HG03039 (cell line): ENCODE measurements around the gene WNK2.
"Not testable (repeated sequence)": the region's sequence is repeated elsewhere in the genome, so short reads cannot be mapped to it uniquely, and the experiment has no call there.

Experiments used
- ATAC-seq: cut with Tn5 transposase; IDR thresholded peaks from one replicate; pipeline ENCODE4 v1.9.1; 2021; ENCODE audit warnings: mild to moderate bottlenecking, moderate library complexity; ENCODE audit not compliant: unreplicated experiment

Gene WNK2

DNA sequence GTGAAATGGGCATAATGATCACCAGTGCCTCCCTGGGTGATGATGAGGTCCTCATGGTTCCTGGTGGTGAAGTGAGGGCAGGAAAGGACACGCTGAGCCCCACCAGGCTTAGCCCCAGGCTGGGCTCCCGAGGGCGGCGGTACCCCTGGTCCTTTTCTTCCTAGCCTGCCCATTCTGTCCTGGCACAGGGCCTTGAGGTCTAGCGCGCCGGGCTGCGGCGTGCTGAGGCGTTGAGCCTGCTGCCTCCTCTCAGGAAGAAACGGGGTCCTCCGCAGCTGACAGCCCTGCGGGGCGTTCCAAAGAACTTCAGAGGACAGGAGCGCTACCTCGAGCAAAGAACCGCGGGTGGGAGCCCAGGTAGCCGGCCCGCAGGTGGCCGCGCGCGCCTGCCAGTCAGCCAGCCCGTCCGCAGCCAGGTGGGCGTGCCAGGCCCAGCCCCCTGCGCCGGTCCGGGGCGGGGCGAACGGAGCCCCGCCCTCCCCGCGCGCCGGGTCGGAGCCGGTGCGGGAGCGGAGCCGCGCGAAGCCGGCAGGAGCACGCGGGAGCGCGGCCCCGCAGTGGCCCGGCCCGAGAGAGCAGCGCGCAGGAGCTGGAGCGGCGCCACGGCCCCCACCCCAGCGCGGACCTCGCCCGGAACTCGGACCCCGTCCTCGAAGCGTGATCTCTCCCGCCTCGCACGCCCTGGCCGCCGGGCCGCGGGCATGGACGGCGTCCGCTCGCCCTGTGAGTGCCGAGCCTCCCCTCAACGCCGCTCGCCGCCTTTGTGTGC is at the start of gene WNK2:
WNK2 (plus strand) TSS at position 477 of the 769 bp plus-strand sequence. CDS start 791 bp downstream, outside the sequence.
- no peak for ATAC-seq

DNA sequence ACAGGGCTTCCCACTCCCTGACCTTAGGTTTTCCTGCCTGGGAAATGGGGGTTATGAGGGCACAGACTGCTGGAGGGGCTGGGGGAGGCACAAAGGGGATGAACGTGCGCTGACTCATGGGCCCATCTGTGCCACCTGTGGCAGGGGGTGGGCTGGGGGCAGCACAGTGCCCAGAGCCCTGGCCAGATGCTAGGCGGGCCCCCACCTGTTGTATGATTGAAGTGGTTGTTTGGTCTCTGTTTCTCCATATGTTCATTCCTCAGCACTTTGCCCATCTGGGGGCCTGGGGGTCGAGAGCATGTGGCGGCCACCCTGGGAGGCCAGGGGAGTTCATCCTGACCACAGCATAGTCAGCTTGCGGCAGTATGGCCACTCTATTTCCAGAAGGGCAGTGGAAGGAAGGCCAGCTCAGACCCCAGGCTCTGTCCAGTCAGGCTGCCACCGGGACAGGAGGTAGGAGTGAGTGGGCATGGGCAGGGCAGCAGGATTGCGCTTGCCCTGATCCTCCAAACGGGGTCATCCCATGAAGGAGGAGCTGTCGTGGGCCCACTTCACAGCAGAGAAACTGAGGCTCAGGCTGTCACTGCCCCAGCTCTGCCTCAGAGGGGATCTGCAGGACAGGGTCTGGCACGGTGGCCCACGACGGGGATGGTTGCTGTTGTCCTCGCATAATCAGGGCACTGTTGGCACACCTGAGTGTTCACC is 49.0 kb upstream of the WNK2 start:
- no peak for ATAC-seq

DNA sequence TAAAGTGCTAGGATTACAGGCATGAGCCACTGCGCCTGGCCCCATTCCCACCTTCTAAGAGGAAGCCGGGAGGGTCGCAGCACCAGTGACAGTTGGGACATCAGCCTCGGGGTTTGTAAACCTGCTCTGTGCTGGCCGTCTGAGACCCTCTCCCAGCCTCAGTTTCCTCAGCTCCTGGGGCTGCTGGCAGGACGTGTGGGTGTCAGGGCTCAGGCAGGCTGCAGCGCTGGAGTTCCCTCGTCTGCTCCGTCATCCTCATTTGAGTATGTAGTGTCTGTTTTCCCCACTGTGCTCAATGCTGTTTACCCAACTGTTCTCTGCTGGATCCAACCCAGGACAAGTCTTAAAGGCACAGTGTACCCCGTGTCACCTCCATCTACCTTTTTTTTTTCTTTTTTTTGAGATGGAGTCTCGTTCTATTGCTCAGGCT is 47.9 kb upstream of the WNK2 start:
- ATAC-seq, result no peak

DNA sequence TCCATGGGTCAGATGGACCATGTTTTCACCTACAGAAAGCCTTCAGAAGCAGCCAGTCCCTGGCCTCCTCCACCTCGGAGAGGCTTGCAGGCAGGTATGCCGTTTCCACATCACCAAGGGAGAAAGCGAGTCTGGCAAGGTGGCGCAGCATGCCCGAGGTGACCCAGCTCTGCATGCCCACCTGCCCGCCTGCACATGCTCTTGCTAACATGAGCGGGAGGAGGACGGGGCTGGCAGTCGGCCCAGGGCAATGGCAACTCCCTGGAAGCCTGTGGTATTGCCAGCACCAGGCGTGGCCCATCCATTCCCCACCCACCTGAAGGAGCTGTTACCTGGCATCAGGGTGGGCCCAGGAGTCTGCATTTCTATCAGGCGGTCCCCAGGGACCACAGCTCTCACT is 46.6 kb upstream of the WNK2 start:
- no peak for ATAC-seq

DNA sequence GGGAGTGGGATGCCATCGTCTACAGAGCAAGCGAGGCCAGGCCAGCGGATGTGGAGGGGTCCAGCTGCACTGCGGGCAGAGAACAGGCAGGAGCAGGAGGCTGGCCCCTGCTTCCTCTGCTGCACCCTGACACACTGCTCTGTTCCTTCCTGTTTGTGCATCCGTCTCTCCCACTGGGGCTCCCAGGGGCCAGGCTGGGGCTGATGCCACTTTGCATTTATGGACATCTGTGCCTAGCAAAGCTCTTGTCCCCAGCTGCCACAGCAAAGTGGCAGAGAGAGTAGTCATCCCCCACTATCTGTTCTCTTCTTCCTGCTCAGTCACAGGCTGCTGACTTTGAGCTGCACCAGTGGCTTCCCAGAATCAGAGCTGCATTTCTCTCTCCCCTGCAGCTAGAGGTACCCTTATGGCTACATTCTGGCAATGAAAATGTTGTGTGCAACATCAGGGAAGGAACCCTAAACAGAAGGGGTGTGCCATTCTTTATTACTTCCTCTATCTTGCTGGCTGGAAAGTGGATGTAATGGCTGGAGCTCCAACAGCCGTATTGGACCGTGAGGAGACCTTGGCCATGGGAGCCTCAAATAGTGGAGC is 45.7 kb upstream of the WNK2 start:
- ATAC-seq, result no peak

DNA sequence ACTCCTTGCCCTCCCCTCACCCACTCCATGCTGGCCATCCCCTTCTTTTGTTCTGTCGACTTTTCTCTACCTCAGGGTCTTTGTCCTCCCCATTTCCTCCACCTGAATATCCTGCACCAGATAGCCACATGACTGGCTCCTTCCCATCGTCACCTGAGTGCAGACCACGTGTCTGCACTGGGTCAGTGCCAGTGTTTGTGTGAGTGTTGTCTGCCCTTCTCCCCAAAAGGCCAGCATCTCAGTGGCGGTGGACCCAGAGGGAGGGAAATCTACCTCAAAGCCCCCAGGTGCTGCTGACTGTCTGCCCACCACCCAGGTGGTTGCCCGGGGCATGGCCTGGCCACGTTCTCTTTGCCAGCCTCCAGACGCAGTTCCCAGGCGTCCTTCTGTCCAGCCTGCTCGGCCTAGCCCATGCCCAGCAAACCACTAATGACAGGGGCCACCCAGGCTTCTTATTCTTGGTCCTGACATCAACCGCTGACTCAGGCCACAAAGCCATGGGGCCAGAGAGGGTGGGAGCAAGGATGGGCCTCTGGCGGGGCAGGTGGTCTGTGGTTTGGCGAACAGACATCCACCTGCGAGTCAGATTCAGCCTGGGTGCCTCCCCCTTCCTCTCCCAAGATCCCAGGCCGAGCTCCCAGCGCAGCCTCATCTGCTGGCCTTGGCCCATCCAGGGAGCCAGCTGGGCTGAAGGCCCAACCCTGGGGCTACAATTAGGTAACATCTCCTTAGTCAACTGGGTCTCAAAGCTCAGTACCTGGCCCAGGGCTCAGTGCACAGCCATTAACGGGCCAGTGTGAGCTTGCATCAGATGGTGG is 44.4 kb upstream of the WNK2 start:
- ATAC-seq, result no peak

DNA sequence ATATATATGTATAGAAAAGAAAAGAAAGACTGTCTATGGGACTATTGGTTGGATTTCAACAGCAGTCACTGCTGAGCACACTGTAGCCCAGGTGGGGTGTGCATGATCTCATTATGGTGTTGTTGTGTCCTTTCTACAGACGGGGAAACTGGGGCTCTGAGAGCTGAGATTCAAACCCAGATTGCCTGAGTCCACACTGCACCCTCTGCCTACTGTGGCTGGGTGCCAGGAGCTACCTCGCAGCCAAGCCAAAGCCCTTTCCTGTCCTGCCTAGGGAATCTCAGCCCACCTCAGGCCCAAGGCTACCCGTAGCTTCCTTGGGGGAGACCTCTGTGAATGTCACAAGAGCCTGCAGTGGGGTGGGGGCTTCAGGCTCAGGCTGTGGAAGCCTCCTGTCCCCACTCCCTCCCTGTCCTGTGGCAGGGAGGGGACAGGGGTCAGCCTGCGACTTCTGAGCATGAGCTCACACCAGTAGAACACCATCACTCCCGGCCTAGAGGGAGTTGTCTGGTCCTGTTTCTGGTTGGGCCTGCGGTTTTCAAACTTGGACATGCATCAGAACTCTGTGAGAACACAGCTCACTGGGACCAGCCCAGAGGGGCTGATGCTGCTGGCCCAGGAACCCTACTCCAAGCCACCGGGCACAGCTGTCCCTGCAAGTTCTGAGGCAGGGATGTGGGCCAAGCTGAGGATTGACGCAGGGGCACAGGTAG is 42.0 kb upstream of the WNK2 start:
- ATAC-seq, result no peak

DNA sequence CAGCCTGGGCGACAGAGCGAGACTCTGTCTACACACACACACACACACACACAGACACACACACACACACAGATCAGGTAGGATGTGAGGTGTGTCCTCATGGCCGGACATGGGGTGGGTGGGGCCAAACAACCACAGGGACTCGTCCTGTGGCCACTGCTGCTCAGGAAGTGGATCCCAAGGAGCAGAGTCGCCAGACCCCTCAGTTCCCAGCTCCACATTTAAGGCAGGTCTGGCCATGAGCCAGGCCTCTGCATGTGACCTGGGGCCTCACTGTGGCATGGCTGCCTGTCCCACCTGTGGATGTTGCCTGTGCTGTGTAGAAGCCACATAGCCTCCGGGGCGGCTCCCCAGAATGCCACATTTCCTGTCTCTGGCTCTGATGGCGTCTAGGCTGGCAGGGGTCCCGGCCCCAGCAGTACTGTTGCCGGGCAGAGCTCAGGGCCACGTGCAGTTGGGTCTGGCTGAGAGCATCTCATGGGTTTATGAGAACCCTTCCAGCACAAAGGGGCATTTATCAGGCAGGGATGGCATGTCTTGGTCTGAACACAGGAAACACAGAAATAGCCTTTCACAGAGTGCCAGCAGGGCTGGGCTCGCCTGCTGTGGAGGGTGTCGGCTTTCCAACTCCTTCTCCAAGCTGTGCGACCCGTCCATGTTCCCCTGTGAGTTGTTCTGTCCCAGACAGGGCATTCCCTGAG is 40.0 kb upstream of the WNK2 start:
- ATAC-seq, result no peak

DNA sequence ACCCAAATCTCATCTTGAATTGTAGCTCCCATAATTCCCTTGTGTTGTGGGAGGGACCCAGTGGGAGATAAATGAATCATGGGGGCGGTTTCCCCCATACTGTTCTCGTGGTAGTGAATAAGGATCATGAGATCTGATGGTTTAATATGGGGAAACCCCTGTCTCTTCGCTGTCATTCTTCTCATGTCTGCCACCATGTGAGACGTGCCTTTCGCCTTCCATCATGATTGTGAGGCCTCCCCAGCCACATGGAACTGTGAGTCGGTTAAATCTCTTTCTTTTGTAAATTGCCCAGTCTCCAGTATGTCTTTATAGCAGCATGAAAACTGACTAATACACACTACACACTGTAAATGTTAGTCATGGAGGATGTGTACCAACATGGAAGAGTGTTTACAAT is 37.2 kb upstream of the WNK2 start:
- not testable (repeated sequence) for ATAC-seq

DNA sequence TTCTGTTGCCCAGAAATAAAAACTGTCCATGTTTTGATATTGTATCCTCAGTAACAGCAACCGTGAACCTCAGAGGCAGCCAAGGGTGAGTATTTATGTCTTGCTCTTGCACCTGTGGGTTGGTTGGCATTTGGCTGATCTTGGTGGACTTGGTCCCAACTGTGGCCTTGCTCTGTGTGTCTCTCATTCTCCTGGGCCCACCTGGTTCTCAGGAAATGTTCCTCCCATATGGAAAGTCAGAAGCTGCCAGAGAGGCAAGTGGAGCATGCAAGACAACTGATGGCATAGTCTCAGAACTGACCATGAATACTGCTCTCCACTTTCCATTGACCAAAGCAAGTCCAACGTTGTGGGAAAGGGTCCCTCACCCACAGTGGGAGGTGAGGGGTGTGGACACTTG is 36.3 kb upstream of the WNK2 start:
- no peak for ATAC-seq

DNA sequence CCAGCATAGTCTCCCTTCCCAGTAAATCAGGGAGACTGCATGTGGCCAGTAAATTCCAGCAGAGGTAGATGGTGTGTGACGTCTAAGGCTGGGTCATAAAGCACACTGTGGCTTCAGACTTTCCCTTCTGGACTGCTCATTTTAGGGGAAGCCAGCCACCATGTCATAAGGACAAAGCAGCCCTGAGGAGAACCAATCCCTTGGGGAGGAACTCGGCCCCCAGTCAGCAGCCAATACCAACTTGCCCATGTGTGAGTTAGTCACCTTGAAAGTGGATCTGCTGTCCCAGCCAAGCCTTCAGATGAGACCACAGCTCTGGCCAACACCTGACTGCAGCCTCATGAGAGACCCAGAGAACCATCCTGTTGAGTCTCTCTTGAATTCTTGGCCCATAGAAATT is 35.2 kb upstream of the WNK2 start:
- no peak for ATAC-seq

DNA sequence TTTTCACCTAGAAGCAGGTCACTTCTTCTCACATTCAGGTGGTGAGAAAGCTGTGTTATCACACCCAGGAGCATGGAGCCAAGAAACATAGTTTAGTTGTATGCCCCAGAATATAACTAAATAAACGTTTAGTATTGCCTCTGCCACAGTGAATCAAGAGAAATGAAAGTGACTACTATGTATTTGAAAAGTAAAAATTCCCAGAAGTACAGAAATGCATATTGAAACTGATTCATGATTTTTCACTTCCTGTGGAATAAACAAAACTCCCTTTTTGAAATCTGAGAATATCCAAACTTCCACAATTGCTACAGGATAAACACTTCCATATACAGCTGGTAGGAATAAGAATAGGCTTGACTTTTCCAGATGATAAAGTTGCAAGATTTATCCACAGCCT is 34.6 kb upstream of the WNK2 start:
- ATAC-seq, result no peak

DNA sequence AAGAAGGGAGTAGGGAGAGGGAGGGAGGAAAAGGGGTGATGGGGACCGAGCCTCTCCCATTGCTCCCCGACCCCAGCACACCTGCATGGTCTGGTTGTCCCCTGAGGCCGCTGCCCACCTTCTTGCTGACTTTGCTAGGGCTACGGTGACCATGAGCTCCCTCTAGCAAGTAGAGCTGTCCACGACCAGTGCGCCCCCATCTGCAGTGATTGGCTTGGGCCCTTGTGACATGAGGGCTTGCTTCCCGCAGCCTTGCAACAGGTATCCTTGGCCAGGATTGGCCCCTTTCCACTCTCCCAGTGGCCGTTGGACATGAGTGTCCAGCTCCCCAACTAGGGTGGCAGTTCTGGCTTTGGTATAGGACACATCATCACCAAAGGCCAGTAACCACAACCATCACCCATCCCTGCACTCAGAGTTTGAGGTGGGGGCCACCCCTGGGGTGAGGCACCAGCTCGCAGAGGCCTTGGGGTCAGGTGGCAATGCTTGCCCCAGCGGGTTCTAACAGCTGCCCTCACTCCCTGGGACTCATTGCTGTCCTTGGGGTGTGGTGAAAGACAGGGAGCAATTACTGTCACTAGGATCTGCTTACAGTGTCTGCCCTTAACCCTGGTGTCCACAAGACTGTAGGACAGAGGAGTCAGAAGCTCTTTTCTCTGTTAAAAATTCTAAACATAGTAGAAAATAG is 32.7 kb upstream of the WNK2 start:
- ATAC-seq, result no peak

DNA sequence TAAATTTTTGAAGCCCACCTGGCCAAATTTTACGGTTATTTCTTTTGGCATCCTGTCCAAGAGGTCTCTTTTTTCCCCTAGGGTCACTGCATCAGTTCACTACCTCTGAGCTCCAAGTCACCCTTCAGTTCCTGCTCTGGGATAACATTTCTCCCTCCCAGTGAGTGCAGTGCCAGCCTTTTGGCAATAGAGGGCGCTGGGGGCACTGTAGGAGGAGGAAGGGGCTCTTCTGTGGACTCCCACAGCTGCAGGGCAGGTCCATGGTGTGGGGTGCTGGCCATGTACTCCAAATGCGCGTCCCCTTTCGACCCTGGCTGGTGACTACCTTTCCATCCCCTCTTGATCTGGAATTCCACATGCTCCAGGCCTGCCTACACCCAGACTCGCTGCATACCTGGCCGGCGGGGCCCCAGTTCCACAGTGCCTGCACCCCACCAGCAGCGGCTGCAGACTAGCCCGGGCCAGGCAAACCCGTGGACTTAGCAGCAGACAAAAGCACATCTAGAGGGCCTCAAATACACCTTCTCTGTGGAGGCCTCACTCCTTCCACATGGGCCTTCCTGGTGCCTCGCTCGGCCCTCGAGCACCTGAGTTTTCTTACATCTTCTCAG is 29.5 kb upstream of the WNK2 start:
- no peak for ATAC-seq

DNA sequence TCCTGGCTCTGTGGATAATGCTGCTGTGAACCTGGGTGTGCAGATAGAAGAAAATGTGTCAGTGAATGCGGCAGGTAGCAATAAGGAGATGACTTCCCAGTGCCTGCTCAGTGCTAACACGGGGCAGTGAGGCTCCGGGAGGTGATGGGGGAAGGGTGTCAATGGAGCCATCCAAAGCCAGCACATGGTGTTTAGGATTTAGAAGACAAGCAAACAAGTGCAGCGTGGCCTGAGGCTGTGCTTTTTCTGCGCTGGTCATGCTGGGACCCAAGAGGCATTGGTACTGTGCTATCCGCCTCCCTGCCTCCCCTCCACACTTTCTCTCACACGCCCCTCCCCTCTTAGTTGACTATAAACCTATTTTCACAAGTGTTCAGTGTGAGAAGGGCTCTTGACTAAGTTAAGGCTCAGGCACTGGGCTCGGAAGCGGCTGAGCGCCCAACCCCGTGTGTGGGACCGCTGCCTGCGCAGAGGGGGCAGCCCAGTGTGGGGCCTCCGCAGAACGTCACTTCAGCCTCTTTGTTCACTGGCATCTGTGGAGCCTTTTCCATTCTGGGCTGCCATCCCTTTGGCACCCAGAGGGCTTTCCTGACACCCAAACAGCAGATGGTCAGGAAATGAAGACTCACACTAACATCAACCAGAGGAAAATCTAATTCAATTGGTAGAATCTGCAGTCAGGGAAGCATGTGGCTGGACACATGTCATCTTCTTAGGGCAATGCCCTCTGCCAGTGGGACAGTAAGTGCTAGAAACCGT is 28.0 kb upstream of the WNK2 start:
- ATAC-seq, result no peak

DNA sequence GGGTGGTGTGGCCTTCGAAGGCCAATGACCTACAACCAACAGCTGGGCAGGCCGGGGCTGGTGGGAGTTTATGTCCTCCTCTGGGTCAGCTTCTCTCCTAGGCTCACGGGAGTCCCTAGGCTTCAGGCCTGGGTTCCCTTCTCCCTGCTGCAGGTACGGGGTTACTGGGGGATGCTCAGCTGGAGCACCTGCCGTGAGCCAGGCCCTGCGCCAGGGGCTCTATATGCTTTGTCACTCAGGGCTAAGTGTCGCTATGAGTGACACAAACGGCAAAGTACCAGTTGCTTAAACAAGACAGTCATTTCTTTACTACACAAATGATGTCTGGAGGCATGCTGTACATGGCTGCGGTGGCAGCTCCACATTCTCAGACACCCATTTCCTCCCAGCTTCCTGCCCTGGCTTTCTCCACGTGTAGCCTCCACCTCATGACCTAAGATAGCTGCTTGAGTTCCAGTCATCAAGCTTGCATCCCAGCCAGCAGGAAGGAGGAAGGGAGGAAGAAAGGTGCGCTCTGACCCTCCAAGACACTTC is 27.4 kb upstream of the WNK2 start:
- no peak for ATAC-seq

DNA sequence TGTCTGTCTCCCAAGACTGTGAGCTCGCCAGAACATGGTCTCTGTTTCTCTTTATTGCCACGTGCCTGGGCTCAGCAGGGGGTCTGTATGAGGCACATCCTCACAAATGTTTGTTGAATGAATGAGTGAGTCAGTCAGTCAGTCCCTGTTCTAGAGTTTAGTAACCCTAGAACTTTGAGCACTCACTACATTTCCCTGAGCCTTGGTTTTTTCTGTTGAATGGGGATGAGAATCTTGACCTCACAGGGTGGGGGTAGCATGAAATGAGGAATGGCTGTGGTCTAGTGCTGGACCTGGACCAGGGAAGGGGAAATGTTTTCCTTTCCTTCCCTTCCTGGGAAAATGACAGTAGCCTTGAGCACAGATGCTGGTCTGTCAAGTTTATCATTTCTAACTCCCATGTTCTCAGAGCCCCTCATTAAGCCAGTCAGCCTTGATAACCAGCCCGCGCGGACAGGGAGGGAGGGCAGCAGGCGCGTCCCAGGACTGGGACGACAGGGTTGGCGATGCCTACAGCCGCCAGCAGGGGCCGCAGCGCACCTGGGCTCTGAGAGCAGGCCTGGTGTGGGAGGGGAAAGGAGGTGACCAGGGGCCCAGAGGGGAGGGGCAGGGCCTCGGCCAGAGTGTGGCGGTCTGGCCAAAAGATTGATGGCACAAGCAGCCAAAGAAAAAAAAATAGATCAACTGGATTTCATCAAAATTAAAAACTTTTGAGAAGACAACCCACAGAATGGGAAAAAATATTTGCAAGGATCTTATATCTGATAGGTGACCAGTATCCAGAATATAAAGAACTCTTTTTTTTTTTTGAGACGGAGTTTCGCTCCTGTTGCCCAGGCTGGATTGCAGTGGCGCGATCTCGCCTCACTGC is 24.1 kb upstream of the WNK2 start:
- ATAC-seq, result peak; percentile 80
